Activated CD8-positive, alpha-beta memory T cell treated with anti-CD3 and anti-CD28 coated beads for 1 hour (primary cell): ENCODE results near the gene NIBAN1.
A peak's percentile ranks its signal among the peaks of the same experiment; 100 is the strongest.
"Not testable (repeated sequence)": the region's sequence is repeated elsewhere in the genome, so short reads cannot be mapped to it uniquely, and the experiment has no call there.

Experiments used
- DNase-seq, 2 donors: peaks; one replicate each; pipeline ENCODE4 v3.0.0-alpha.2; 2020; ENCODE audit warnings: low read depth in 1 of 2; ENCODE audit errors: extremely low read depth in 1 of 2

The NIBAN1 gene

GRCh38 chr1:184974056-184974836 lies at the start of gene NIBAN1:
Gene NIBAN1, minus strand, starts transcription at chr1:184974508. Its CDS starts 152 bp downstream, at chr1:184974356.
- peak; percentile 22 to 49 for DNase-seq

DNA sequence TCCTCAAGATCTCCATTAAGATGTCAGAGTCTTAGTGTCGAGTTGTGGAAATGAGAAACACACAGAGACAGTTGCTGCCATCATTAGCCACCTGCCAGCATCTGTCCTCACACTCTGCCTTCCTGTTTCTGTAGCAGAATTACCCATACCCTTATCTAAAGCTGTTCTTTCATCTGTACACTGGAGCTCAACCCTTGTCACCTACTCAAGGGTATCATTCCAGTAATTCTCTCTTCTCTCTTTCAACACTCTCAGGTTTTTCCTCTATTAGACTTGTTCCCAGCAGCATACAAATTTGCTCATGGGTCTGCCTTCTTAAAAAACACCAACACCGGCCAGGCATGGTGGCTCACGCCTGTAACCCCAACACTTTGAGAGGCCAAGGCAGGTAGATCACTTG lies 43.7 kb upstream of the NIBAN1 start:
- no peak for DNase-seq

DNA sequence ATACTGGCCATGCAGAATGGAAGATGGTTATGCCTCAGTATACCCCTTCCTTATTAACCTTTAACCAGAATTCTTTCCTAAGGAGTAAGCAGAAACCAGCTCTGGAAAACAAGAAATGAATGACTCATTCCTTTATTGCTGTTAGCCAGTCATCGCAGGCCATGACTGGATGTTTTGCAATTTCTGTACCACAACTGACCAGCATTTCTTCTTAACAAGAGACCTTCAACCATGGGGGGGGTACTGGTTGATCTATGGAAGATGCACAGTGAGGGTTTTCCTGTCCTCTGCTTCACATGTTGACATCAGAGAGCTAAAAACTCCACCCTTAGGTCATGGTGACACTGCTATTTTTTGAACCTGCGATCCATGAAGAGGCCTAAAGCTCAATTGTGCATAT lies 43.0 kb upstream of the NIBAN1 start:
- no peak for DNase-seq

DNA sequence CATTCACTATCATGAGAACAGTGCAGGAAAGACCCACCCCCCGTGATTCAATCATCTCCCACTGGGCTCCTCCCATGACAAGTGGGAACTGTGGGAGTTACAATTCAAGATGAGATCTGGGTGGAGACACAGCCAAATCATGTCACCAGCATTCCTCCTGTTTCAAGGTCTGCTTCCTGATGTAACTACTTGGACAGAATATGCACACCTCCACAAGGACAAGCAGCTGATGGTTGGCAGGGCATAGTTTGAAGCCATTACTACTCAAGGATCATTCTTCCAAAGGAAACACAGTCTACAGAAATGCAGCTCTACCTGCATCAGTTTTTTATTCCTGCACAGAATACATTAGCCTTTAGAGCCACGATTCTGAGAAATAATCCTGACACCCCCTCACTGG lies 42.6 kb upstream of the NIBAN1 start:
- DNase-seq, result no peak

DNA sequence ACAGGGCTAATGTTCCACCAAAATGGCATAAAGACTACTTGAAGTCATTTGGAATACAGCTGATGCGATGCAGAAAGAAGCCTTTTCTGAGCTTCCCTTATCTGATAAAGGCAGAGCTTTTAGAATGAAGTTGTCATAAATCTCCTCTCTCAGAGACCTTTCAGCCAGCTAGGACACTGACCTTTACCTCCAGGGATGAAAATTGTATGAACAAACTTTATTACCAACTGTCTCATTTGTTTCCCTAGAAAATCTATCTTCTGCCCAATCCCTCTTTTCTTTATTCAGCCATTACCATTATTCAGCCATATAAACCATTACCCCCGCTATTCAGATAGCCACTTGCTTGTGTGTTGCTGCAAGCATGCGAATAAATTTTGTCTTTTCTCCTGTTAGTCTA lies 41.3 kb upstream of the NIBAN1 start:
- no peak for DNase-seq

GRCh38 chr1:185014941-185015340 lies 40.6 kb upstream of the NIBAN1 start:
- no peak for DNase-seq

- no peak for DNase-seq
Measured at GRCh38 chr1:185010361-185010760, 36.1 kb upstream of the NIBAN1 start.

DNA sequence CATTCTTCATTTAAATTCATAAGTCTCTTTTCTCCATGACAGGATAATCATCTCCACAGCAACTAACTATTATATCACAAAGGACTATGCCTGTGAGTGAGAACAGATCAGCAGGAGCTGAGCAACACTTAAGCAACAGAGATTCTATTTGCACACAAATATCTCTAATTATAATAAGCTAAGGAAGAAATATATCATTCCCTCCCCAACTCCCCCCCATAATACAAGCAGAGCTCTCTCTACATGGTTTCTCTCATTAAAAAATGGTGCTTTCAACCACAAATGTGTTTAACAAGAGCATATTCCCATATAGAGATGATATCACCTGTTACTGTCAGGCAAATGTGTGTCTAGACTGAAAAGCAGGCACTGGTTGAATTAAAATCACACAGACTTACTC lies 34.5 kb upstream of the NIBAN1 start:
- DNase-seq, result no peak

GRCh38 chr1:185001312-185001880 lies 27.1 kb upstream of the NIBAN1 start:
- DNase-seq, result not testable (repeated sequence)

GRCh38 chr1:184999974-185000373 lies 25.7 kb upstream of the NIBAN1 start:
- DNase-seq, result not testable (repeated sequence)

DNA sequence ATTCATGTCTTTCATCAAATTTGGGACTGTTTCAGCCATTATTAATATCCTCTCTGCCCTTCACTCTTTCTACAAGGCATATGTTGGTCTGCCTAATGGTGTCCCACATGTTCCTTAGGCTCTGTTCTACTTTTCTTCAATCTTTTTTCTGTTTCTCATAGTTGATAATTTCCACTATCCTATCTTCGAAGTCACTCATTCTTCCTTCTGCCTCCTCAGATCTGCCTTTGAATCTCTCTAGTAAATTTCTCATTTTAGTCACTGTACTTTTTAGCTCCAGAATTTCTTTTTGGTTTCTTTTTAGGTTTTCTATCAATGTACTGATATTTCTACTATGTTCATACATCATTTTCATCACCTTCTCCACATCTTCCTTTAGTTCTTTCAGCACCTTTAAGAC lies 20.0 kb upstream of the NIBAN1 start:
- no peak for DNase-seq

DNA sequence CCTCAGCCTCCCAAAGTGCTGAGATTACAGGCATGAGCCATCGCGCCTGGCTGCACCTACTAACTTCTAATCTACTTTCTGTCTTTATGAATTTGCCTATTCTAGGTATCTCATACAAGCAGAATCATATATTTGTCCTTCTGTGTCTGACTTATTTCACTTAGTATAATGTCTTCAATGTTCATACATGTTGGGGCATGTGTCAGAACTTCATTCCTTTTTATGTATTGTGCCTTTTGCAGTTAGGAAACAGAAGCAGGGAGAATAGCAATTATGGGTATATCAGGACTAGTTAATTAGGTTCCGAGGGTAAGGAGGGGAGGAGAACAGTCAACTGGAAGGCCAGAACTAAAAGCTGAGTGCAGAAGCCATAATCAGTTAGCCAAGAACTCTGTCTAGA lies 18.0 kb upstream of the NIBAN1 start:
- DNase-seq, result no peak

DNA sequence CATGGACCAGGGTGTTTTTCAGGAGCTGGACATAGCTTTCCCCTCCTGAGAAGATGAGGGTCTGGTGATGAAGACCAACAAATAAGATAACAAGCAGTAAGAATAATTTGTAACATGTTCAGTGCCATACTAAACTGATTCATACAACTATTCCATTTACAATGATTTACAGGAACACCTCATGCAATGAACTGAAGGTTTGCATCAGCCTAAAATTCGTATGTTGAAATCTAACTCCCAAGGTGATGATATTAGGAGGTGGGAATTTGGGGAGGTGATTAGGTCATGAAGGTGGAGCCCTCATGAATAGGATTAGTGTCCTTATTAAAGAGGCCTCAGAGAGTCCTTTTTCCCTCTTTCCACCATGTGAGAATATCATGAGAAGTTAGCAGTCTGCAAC lies 15.9 kb upstream of the NIBAN1 start:
- no peak for DNase-seq

DNA sequence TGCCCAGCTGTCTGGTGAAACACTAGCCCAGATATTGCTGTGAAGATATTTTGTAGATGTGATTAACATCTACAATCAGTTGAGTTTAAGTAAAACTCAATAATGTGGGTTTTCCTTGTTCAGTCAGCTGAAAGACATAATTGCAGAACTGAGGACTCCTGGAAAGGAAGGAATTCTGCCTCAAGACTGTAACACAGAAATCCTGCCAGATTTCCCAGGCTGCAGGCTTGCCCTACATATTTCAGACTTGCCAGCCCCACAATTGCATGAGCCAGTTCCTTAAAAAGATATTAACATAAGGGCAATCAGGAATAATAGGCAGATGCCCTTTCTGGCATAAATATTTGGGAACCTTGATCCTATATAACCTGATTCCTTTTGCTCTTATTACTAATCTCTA lies 14.2 kb upstream of the NIBAN1 start:
- DNase-seq, result no peak

DNA sequence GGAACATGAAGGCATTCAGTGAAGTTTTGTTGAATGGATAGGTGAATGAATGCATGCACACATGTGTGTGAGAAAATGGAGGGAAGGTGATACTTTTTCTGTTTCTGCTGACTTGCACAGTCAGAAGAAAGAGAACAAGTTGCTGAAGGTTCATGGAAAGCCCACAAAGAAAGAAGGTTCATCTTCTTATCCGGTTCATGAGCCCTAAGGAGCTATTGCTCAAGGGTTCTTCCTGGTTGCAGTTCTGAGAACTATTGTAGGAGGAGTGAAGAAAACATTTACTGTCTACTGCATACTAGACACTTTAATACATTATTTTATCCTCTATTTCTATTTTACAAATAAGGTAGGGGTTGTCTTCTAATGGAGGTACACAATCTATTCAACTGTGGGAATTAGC lies 13.4 kb upstream of the NIBAN1 start:
- no peak for DNase-seq

DNA sequence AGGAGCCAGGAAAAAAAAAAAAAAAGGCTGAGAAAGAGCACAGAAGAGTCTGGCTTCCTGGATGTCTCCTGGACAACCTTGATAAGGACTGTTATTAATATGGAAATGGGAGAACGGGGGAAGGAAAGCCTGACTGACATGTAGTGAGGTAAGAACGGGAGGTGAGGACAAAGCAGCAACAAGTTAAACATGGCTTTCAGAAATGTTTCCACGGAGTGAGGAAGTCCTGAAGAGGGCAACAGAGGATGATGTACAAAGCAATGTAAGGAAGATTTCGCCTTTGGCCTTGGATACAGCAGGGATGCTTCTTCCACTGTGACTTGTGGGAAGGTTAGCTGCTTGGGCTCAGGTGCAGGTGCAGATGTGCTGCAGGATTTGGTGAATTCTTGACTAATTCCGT lies 11.9 kb upstream of the NIBAN1 start:
- DNase-seq, result no peak

GRCh38 chr1:184982002-184982954 lies 8.0 kb upstream of the NIBAN1 start:
- peak; percentile 27 to 64 for DNase-seq

DNA sequence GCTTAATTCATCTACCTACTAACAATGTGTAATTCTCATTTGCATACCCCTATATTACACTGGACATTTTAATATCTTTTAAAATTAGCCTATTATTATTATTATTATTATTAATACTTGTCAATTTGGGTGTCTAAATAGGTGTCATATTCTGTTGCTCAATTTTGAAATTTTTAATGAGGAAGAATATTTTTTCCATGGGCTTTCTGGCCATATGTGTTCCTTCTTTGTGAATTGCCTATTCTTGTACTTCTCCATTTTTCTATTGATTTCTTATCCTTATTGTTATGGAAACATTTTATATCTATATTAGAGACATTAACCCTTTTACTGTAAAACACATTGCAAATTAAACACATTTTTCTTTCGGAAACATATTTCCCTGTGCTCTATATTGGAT lies 6.4 kb upstream of the NIBAN1 start:
- DNase-seq, result no peak

DNA sequence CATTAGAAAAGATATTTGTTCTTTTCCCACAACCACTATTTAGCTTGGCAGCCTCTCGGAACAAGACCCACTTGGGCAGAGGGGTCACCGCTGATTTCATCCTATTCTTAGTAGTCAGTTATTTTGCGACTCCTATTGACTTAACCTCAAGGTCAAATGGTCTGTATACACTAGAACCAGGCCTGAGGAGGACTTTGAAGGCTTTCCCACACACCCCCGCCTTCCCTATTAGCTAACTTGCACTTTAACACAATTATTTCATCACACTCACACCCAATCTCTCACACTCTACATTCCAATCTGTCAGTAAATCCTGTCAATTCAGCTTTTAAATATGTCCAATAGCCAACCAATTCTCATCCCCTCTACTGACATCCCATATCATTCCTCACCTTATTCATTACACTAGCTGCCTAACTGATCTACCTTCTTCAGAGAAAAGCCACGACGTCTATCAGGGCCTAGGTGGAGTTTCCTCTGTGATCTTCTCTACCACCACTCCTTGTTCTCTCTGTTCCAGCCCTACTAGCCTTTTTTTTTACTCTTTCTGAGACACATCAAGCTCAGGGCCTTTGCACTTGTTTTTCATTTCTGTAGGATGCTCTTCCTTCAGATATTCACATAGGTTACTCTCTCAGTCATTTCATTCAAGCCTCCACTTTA lies 1.0 kb upstream of the NIBAN1 start:
- no peak for DNase-seq

DNA sequence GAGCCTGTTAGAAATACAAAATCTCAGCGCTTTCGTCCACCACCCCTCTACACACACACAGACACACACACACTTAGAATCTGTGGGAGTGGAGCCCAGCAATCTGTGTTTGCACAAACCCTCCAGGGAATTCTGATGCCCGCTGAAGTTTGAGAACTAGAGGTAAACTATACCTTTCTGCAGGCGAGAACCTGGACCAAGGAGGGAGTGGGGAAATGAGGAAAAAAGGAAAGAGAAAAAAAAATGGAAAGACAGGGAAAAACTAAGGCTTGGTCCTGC lies 468 bp upstream of the NIBAN1 start:
- DNase-seq, result no peak
